GM20431 (cell line): Measurements from ENCODE around the gene INAFM1.
"Not testable (repeated sequence)": the region's sequence is repeated elsewhere in the genome, so short reads cannot be mapped to it uniquely, and the experiment has no call there.

Experiments used
- in situ Hi-C: fragments of 300-500 bp; cut with MseI, MboI; formaldehyde crosslinking; loops from one replicate; pipeline ENCODE4 v1.15.0; 2020; ENCODE audit warnings: low sequenced_read_pairs; ENCODE audit not compliant: unreplicated experiment

INAFM1 gene

GRCh38 chr19:47266401-47266941, 8.2 kb upstream of the INAFM1 start:
- in situ Hi-C loops = no loop called here

GRCh38 chr19:47267350-47267759, 7.3 kb upstream of the INAFM1 start:
- in situ Hi-C loops = no loop called here

DNA sequence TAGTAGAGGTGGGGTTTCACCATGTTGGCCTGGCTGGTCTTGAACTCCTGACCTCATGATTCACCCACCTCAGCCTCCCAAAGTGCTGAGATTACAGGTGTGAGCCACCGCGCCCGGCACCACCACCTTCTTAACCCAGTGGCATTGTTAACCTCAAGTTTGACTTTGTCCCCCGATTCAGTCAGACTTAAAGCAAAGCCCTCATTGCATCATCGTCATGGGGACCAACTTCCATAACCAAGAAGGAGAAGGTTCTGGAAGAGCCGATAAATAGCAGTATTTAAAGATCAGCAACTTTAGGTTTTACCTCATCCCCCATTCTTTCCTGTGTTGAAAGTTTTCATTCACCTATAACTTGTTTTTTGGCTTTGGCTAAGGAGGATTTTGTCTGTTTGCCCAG, 6.7 kb upstream of the INAFM1 start:
- in situ Hi-C loops = no loop called here

DNA sequence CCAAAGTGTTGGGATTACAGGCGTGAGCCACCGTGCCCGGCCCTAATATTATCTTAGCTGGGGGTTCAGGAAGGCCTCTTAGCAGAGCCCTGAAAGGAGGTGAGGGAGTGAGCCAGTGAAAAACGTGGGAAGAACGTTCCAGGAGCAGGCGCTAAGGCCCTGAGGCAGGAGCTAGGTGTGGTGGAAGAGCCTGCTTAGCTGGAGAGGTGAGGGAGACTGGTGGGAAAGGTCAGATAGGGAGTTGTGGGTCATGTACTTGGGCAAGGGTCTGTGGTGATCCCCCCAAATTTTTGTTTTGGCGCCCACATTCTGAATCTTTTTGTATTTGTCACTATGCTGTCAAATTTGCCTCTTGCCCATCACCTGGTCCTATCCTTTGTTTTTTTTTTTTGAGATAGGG, 5.1 kb upstream of the INAFM1 start:
- in situ Hi-C loops = no loop called here

GRCh38 chr19:47270408-47270807, 4.3 kb upstream of the INAFM1 start:
- in situ Hi-C loops = no loop called here

DNA sequence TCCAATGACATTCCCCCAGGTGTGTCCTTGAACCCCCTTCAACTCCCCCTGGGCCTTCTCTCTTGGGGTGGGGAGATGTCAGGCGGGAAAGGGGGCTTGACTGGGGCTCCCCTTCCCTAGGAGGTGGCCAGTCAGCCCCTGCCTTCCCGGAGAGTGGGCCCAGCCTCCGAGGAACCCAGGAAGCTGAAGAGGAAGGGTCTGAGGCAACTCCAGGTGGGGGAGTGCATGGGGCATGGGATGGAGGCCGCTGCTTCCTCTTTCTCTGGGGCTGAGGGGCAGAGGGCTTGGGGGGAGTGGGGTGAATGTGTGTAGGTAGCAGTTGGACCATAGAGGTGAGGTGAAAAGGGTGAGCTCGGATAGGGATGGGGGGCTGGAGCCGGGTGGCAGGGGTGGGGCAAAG, 2.7 kb upstream of the INAFM1 start:
- in situ Hi-C loops = no loop called here

DNA sequence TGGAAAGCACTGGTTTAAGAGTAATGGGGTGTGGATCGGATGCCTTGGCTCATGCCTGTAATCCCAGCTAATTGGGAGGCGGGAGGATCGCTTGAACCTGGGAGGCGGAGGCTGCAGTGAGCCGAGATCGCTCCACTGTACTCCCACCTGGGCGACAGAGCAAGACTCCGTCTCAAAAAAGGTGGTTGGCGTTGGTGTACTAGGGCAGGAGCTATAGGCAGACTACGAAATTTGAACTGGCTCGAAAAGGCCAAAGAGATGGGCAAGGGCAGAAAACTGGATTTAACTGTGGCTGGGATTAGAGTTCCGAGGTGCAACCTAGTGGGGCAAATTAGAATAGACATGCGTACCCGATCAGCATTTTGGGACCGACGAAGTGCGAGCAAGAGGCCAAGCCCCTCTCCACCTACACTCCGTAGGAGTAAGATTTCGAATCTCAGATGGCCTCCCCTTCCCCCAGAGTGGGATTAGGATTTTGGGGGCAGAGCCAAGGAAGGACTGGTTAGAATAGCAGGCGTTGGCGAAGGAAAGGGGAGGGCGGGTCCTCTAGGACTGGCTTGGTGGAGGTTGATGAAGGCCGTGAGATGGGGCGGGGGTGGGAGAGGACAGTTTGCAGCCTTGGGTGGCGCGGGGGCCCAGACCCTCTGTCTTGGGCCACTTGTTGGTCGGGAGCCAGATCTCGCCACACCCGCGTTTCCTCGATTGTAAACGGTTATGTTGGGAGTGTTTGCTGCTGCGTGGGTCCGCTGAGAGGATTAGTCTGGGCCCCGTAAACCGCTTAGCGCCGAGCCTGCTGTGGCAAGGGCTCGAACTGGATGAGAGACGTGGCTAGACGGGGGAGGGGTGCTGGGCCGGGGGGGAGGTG, 2.0 kb upstream of the INAFM1 start:
- in situ Hi-C loops = no loop called here

GRCh38 chr19:47273313-47274070, 1.2 kb upstream of the INAFM1 start:
- in situ Hi-C loops = no loop called here

GRCh38 chr19:47274891-47275761, 441 bp downstream of the INAFM1 start:
- in situ Hi-C loops = loop anchor here (25.0 kb wide), 2 partner anchors 112 to 437 kb away; partner anchors contain the start of gene EHD2

DNA sequence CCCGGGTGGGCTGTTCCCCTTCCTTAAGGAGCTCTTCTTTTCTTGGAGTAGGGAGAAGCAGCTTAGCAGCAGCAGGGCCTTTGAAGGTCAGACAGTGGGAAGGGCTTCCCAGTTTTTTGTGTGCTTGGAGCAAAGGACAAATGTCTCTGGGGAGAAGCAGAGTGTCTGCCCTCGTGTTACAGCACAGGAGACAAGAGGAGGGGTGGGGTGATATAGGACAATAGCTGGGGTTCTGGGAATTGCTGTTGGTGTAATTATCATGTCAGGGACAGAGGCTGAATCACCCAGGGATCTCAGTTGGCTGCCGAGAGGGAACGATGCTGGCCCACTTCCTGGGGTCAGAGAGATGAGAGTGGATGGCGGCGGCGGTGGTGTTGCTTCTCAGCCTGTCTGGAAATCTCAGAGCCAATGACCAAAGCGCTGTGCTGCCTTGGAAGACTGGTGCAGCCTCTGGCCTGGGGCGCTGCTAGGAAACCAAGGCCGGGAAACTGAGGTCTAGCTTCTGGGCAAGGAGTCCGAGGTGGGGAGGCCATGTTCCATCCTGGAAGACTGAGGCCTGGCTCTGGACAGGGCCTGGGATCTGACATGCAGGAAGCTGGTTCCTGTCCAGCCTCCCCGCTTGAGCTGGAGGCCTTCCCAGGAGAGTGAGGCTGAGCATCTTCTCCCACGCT, 1.2 kb downstream of the INAFM1 start:
- in situ Hi-C loops = loop anchor here (25.0 kb wide), 2 partner anchors 111 to 436 kb away; partner anchors contain the start of gene EHD2

DNA sequence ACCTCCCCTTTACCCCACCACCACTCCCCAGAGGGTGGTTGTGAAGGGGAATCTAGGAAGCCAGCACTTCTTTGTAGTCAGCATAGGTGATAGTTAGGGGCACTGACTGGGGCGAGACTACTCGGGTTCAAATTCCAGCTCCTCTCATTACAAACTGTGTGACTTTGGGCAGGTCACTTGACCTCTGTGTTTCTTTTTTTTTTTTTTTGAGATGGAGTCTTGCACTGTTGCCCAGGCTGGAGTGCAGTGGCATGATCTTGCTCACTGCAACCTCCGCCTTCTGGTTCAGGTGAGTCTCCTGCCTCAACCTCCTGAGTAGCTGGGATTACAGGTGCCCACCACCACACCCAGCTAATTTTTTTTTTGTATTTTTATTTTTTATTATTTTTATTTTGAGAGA, 1.8 kb downstream of the INAFM1 start:
- in situ Hi-C loops = loop anchor here (25.0 kb wide), 2 partner anchors 111 to 436 kb away; partner anchors contain the start of gene EHD2

- in situ Hi-C loops = loop anchor here (25.0 kb wide), 2 partner anchors 107 to 432 kb away; partner anchors contain the start of gene EHD2
Observed at GRCh38 chr19:47280183-47280797, 5.6 kb downstream of the INAFM1 start.

DNA sequence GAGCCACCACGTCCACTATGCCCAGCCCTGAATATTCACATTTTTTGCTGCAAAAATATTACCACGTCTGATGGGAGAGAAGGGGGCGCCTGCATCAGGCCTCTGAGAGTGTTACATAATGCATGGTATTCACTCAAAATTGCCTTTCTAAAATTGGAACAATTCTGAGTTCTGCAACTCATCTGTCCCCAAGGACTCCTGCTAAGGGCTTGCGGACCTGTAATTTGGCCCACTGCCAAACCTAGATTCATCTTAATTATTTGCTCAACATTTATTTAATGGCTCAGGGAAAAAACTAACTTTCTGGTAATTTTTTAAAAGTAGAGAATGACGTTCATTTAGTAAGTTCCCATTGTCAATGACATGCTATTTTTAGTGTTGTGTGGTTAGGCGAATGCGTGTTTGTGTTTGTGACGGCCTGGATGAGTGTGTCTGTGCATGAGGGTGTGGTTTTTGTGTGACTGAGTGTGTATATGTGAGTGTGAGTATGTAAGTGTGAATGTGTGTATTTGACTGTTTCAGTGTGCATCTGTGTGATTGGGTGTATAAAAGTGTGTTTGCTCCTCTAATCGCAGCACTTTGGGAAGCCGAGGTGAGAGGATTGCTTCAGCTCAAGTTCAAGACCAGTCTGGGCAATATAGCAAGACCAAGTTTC, 8.8 kb downstream of the INAFM1 start:
- in situ Hi-C loops = loop anchor here (25.0 kb wide), 2 partner anchors 104 to 429 kb away; partner anchors contain the start of gene EHD2

DNA sequence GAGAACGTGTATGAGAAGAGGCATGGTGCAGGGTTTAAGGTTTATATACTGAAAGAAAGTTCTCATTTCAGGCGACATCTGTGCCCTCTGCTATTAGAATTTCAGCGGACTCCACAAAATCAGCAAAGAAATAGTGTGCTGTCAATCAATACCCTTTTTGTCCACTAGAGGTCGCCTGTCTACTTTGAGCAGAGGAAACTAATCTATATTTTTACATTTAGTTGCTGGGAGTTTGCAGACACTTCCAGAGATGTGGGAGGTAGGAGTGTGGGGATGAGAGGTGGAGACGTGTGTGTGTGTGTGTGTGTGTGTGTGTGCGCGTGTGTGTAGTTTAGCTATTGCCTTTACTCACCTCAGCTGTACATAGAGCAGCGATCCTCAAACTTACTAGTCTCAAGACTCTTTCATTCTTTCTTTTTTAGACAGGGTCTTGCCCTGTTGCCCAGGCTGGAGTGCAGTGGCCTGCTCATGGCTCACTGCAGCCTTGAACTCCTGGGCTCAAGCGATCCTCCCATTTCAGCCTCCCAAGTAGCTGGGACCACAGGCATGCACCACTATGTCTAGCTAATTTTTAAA, 9.7 kb downstream of the INAFM1 start:
- in situ Hi-C loops = loop anchor here (25.0 kb wide), 2 partner anchors 103 to 428 kb away; partner anchors contain the start of gene EHD2

- in situ Hi-C loops = loop anchor here (25.0 kb wide), 2 partner anchors 91 to 416 kb away; partner anchors contain the start of gene EHD2
Observed at GRCh38 chr19:47296036-47296435, 21.4 kb downstream of the INAFM1 start.

DNA sequence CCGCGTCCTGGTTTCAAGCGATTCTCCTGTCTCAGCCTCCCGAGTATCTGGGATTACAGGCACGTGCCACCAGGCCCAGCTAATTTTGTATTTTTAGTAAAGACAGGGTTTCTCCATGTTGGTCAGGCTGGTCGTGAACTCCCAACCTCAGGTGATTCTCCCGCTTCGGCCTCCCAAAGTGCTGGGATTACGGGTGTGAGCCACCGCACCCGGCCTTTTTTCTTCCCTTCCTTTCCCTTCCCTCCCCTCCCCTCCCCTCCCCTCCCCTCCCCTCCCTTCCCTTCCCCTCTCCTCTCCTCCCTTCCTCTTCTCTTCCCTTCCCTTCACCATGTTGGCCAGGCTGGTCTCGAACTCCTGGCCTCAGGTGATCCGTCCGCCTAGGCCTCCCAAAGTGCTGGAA, 26.2 kb downstream of the INAFM1 start:
- in situ Hi-C loops = not testable (repeated sequence)

DNA sequence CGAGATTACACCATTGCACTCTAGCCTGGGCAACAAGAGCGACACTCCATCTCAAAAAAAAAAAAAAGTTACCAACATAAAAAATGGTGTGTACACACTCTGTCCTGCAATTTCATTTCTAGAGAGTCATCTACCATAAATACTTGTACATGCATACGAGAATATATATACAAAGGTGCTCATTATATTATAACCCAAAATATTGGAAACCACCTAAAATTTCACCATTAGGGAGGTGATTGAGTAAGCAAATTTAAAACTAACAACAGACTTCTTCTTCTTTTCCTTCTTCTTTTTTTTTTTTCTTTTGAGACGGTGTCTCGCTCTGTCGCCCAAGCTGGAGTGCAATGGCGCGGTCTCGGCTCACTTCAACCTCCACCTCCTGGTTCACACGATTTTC, 27.6 kb downstream of the INAFM1 start:
- in situ Hi-C loops = no loop called here

GRCh38 chr19:47303966-47304365, 29.3 kb downstream of the INAFM1 start:
- in situ Hi-C loops = no loop called here
